HG03196 (cell line): ENCODE data around the gene ZFP69.
A peak's percentile ranks its signal among the peaks of the same experiment; 100 is the strongest.

Source experiments
- ATAC-seq: cut with Tn5 transposase; IDR thresholded peaks from one replicate; pipeline ENCODE4 v1.9.1; 2021; ENCODE audit not compliant: unreplicated experiment

ZFP69 gene

DNA sequence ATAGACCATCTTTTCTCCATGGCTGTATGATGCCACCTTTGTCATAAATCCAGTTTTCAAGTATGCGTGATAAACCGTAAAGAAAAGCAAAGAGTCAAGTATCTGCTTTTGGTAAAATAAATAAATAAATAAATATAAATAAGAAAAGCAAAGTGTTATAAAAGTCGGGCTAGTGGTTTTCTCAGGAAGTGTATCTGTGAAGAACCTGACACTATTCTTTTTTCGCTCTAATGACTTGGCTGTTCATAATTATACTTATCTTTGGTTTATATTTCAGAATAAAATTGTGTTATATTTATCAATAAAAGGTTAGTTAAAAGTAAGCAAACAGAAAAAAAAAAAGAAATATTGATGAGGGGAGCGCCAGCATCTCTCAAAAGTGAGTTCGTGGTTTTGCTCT lies 30.9 kb downstream of the ZFP69 start:
- no peak for ATAC-seq

DNA sequence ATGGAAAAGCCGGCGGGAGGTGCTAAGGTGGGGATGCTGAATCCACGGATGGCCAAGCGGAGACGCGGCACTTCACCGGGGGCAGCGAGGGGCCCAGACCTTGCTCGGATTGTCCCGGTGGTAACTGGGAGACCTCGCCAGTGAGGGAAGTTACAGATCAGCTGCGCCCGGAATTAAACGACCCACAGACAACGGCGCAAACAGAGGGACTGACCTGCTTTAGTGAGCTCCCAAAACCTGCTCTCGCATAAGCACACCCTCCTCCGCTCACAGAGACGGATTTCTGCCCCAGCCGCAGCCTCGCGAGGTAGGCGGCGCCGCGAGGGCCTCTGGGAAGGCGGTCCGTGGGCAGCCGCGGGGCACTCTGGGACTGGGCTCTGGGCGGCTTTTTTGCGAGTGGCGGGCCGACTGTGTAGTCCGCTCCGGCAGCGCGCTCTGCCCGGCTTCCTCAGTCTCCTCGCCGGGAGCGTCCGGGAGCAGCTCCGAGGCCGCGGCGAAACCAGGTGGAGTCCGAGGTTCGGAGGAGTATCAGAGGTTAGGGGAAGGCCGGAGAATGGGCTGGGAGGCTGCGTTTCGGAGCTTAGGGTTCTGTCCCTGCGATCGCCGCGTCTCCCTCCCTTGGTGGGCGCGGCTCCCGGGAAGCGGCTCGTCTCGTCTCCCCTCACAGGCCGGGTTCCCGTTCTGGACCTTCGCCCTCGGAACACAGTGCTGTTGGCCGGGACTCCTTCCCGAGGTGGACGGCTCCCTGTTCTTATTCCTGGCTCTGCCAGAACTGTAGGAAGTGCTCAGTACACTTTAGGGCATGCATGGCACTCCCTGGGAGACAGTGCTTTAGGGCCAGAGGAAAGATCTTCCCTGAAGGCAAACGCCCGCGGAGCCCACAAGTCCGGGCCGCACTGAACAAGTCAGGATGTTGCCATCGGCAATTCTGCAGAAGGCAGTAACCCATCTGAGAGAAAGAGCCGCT lies 31.6 kb downstream of the ZFP69 start, which contains the start of gene EXO5:
TSS of gene EXO5 (plus strand) at position 393 of the 967 bp plus-strand sequence. CDS start 5,778 bp downstream, outside the sequence.
- ATAC-seq = peak; percentile 81

DNA sequence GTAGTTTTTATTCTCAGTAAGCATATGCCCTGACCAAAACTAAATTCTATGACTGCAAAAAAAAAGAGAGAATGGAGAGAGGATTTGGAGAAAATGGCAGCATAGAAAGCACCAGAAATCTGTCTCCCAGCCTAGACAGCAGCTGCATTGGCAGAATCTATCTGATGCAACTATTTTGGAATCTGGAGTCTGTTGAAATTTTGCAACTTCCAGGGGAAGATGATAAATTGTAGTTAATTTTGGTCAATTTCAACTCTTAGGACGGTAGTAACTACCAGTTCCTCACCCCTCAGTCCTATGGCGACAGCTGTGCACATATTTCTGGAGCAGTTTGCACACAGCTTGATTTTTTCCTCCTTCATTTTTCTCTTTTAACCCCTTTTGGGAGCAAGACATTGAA lies 42.4 kb downstream of the ZFP69 start:
- no peak for ATAC-seq

DNA sequence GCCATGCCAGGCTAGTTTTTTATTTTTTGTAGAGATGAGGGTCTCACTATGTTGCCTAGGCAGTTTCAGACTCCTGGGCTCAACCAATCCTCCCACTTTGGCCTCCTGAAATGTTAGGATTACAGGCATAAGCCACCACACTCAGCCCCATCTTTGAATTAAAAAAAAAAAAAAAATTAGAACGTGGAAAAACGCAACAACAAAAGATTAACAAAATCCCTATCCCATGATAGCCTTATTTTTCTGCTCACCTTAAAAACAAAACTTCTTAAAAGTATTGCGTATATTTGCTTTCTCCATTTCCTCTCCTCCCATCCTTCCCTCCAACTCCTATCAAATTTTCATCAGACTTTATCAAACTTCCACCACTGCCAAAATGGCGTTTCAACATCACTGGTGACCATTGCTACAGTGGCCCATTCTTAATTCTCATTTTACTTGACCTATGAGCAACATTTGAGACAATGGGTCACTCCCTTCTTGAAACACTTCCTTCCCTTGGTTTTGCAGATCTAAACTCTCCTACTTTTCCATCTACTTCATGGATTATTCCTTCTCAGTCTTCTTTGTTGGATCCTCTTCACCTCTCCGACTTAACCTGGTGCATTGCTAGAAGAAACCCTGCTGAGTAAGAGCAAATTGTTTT lies 53.8 kb downstream of the ZFP69 start:
- peak; percentile 3 for ATAC-seq

DNA sequence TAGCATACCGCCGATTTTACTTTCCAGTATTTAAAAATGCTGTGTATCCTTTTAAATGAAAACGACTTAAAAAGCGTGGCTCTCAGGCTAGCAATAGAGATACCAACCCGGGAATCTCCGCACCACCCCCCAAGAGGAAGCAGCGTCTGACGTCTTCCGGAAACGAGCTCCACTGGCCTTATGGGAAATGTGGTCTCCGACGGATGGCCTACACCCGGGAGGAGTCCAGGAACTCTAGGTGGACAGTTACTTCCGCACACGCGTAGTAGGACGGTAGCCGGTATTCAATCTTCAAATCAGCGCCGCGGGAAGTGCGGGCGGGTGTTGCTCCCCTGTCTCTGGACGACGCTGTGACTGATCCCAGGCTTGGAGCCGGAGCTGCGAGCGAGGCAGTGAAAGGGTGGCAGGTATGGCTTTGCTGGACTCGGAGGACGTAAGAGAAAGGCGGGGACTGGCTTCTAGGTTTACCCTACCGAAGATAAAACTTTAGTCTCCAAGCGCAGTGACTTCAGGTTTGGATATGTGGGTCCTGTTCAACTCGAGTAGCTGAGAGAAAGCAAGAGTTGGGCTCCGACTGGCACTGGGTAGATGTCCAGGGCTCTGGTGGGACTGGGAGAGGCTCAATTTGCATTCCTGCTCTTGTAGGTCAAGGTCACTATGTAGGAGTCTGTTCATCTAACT lies 54.4 kb downstream of the ZFP69 start, which contains the start of gene ZNF684:
TSS of gene ZNF684 (plus strand) at position 257 of the 681 bp plus-strand sequence. CDS start 1,530 bp downstream, outside the sequence.
- ATAC-seq = peak; percentile 90

DNA sequence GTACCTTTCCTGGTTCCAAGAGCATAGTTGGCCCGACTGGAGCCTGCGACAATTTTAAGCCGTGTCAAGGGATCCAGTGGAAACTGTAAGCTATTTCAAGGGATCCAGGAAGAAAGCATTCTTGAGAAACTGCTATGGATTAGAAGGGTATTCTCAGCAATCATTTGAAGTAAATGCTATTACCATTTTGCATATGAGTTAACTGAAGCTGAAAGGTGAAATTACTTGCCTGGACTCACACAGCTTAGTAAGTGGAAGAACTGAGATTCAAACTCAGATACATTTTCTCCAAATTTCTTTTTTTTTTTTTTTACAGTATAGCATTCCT lies 54.9 kb downstream of the ZFP69 start:
- ATAC-seq = no peak

DNA sequence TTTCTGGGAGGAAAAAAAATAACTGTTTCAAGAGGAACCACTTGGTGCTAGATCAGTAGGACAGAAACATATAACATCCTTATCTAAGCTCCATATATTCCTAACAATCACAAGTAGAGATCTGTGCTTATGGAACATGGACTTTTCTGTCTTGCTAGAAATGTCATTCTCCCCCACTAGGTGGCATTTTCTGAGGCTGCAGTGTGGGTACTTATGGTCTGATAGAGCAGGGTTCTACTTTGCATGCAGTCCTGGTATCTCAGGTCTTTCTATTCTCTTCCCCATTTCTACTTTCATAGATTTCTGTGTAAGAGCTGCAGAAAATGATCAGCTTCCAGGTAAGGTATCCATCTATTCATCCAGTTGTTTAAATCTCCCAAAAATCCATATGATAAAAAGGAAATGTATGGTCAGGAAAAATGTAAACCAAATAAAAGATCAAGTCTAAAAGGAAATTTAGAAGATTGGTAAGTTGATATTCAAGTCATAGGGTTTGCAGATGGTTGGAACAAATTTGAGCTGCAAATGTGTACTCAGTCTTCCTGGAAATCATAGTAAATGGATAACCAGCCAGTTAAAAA lies 55.8 kb downstream of the ZFP69 start:
- no peak for ATAC-seq

DNA sequence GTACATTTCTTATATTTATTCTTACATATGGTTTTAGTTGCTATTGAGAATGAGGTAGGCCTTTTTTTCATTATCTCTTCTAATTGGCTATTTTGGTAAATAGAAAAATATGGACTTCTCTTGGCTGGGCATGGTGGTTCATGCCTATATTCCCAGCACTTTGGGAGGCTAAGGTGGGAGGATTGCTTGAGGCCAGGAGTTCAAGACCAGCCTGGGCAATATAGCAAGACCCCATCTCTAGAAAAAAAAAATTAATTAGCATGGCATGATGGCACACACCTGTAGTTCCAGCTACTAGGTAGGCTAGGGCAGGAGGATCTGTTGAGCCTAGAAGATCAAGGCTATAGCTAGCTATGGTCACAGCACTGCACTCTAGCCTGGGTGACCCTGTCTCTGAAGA lies 57.5 kb downstream of the ZFP69 start:
- ATAC-seq = no peak

DNA sequence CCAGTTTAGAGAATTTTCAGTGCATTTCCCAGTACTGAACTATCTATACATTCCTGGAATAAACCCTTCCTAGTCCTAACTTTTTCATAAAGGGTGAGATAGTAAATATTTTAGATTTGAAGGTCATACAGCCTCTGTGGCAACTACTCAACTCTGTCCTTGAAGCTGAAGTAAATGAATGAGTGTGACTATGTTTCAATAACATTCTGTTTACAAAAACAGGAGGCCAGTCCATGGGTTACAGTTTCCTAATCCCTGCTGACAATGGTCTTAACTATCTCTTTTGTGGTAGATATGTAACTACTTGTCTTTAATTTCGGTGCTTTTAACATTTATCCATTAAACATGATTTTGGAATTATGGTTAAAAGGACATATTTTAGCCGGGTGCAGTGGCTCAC lies 58.6 kb downstream of the ZFP69 start:
- no peak for ATAC-seq

DNA sequence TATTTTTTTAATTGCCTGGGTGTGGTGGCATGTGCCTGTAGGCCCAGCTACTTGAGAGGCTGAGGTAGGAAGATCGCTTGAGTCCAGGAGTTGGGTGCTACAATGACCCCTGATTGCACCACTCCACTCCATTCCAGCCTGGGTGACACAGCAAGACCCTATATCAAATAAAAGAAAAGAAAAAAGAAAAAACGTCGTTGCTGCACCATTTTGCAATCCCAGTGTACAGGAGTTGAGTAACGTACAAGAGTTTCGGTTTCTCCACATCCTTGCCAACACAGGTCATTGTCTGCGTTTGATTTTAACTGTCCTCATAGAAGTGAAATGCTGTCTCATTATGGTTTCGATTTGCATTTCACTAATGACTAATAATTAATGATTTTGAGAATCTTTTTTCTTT lies 62.2 kb downstream of the ZFP69 start:
- ATAC-seq = no peak
